Cardiac fibroblast (primary cell): ENCODE results near the gene BZW2.

ENCODE experiments used
- DNase-seq, 2 donors: peaks; one replicate each; pipeline versions ENCODE4 v3.0.0 to v3.0.0-alpha.2; 2010; ENCODE audit warnings: low read depth in 2 of 2
- H3K4me3 ChIP-seq, 2 donors: replicated peaks in 1 of 2; 1 replicate in 1 of 2; 2 replicates in 1 of 2; pipeline ENCODE4 v1.5.1; 2011; ENCODE audit warnings: low read depth in 2 of 2, low read length in 2 of 2, mild to moderate bottlenecking in 2 of 2, moderate library complexity in 1 of 2
- TF ChIP-seq, protein P1 (sequence below): IDR thresholded peaks from one replicate; pipeline ENCODE4 v1.5.1; 2011; ENCODE audit warnings: low read depth, mild to moderate bottlenecking, low read length, inconsistent platforms

BZW2 gene

DNA sequence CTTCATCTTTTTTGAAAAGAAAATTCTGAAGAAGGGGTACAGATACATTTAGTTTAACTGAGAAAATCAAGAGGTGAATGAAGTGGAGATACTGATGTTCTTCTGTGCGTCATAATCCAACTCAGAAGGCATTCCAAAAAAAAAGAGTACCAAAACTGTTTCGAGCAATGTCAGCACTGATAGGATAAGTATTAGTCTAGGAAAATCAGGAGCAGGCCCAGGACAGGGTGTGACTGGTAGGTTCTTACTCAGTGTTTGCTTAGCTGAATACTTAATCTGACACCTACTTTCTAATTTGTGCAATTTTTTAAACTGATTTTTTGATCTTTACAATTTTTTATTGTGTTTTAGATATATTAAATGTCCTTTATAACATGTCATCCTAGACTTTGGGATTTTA is 4.3 kb downstream of the BZW2 start:
- TF ChIP-seq, protein P1, sequence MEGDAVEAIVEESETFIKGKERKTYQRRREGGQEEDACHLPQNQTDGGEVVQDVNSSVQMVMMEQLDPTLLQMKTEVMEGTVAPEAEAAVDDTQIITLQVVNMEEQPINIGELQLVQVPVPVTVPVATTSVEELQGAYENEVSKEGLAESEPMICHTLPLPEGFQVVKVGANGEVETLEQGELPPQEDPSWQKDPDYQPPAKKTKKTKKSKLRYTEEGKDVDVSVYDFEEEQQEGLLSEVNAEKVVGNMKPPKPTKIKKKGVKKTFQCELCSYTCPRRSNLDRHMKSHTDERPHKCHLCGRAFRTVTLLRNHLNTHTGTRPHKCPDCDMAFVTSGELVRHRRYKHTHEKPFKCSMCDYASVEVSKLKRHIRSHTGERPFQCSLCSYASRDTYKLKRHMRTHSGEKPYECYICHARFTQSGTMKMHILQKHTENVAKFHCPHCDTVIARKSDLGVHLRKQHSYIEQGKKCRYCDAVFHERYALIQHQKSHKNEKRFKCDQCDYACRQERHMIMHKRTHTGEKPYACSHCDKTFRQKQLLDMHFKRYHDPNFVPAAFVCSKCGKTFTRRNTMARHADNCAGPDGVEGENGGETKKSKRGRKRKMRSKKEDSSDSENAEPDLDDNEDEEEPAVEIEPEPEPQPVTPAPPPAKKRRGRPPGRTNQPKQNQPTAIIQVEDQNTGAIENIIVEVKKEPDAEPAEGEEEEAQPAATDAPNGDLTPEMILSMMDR = no peak
- no peak for DNase-seq
- no peak overlapping the region for H3K4me3 ChIP-seq

DNA sequence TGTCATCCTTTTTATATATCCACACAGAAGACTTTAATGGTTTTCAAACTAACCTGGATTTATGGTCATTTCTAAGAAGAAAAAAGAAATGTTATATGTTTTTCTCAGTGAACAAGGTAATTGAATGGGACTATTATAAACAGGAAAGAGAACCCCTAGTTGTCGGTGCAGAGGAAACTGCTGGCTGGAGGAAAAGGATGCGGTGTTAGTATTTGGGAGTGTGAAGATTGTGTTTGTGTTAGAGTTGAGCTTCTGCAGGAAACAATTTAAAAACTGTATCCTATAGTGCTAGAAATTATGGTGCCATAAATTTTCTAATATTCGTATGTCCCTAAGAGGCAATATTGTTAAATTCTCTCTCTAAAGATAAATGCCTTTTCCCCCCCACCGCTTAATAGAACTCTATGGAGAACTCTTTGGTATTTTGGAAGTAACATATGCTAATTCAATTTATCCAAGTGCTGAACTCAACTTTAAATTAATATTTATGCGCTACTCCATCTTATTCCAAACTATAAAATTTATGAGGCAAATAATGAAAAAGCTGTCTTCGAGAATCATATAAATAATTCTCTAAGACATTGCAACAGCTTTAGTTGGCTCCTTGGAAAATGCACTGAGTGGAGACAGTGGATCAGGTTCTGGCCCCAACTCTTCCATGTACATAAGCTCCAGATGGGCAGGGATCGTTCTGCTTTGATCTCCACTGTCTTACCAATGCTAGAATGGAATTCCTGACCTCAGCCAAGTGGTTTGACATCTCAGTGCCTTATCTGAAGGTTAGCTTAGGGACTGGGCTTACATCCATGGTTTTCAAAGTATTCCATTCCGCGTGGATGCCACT is 5.6 kb downstream of the BZW2 start:
- no peak for DNase-seq
- H3K4me3 ChIP-seq = no peak overlapping the region

DNA sequence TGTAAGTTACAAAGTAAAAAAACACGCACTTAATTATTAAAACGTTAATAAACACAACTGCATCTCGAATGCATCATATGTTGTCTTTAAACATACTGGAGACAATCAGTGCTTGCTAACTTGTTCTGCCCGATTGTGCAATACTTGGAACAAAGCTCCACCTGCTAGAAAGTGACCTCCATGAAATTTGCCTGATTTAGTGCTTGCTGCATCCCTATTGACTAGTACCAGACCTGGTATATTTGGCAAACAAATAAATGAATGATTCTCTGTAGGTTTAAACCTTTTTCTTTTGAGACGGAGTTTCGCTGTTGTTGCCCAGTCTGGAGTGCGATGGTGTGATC is 6.2 kb downstream of the BZW2 start:
- no peak for DNase-seq
- H3K4me3 ChIP-seq = no peak overlapping the region
- TF ChIP-seq, protein P1 = no peak

More for the DNA sequence above, 5.6 kb downstream of the BZW2 start:
- TF ChIP-seq, protein P1 = no peak

DNA sequence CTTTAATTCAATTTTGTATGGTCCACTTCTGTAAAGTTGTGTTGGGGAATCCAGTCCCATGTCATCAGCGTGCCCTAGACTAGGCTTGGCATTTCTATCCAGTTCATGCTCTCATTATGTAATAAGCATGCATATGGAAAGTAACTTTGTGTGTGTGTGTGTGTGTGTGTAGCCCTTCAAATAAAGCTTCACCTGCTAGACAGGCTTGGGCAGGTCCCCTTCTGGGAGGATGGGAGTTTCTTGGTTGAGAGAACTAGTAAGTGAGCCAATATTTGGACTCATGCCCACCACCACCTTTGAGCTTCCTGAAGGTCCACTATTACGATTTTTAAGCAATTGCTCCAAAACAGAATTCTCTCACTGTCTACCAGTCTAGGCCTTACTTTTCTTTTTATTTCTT is 6.9 kb downstream of the BZW2 start:
- H3K4me3 ChIP-seq = no peak overlapping the region
- DNase-seq = no peak
- TF ChIP-seq, protein P1 = no peak

DNA sequence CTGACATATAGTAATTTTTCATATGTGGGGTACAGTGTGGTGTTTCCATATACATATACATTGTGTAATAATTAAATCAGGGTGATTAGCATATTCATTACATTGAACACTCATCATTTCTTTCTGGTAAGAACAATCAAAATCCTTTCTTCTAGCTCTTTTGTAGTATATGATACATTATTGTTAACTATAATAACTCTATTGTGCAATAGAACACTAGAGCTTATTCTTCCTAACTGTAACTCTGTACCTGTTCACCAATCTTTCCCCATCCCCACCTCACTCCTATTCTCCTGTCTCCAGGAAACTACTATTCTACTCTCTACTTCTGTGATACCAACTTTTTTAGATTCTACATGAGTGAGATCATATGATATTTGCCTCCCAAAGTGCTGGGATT is 9.4 kb downstream of the BZW2 start:
- DNase-seq = no peak
- TF ChIP-seq, protein P1 = no peak
- no peak overlapping the region for H3K4me3 ChIP-seq

DNA sequence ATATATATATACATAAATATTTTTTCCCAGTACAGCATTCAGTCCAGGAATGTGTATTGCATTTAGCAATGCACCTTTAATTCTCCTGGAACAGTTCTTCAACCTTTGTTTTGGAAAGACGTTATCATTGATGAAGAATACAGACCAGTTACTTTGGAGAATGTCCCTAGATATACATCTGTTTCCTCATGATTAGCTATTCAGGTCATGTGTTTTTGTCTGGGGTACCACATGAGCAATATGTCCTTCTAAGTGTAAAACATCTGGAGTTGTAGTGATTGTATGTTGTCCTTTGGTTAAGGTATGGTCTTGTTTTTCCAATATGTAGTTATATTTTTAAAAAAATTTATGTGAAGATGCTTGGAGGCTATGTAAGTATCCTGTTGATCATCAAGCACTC is 10.2 kb downstream of the BZW2 start:
- TF ChIP-seq, protein P1 = no peak
- H3K4me3 ChIP-seq = no peak overlapping the region
- no peak for DNase-seq
